Mesenchymal stem cell (in vitro differentiated cells and primary cell): ENCODE measurements around the gene EP400.
A peak's percentile ranks its signal among the peaks of the same experiment; 100 is the strongest.
"Not testable (repeated sequence)": the region's sequence is repeated elsewhere in the genome, so short reads cannot be mapped to it uniquely, and the experiment has no call there.

Source experiments
- DNase-seq: peaks from one replicate; pipeline ENCODE4 v3.0.0-alpha.2; 2013
- H2AFZ ChIP-seq: one replicate; pipeline ENCODE4 v1.6.1; 2013; ENCODE audit warnings: low read depth, mild to moderate bottlenecking, control low read depth, inconsistent platforms, low read length, moderate library complexity
- H2AK5ac ChIP-seq: 2 replicates; pipeline ENCODE4 v1.6.1; 2013; ENCODE audit warnings: low read length, moderate library complexity, mild to moderate bottlenecking, inconsistent platforms; ENCODE audit not compliant: severe bottlenecking
- H2BK120ac ChIP-seq: one replicate; pipeline ENCODE4 v1.6.1; 2013; ENCODE audit warnings: low read depth, mild to moderate bottlenecking, inconsistent platforms, low read length, moderate library complexity
- H2BK12ac ChIP-seq, 2 experiments: one replicate each; pipeline ENCODE4 v1.6.1; 2013; ENCODE audit warnings: inconsistent platforms in 2 of 2, low read length in 2 of 2, mild to moderate bottlenecking in 2 of 2, moderate library complexity in 2 of 2, control low read depth in 1 of 2
- H2BK15ac ChIP-seq: one replicate; pipeline ENCODE4 v1.6.1; 2013; ENCODE audit warnings: mild to moderate bottlenecking, low read depth, inconsistent platforms; ENCODE audit not compliant: poor library complexity, severe bottlenecking
- H2BK5ac ChIP-seq: 2 replicates; pipeline ENCODE4 v1.6.1; 2013; ENCODE audit warnings: low read depth, mild to moderate bottlenecking, low read length, control low read depth, inconsistent platforms; ENCODE audit not compliant: poor library complexity, severe bottlenecking
- H3K14ac ChIP-seq, 2 experiments: one replicate each; pipeline ENCODE4 v1.6.1; 2013; ENCODE audit warnings: inconsistent platforms in 2 of 2, low read length in 2 of 2, control low read depth in 1 of 2, mild to moderate bottlenecking in 1 of 2, moderate library complexity in 1 of 2
- H3K18ac ChIP-seq, 2 experiments: one replicate each; pipeline ENCODE4 v1.6.1; 2013; ENCODE audit warnings: inconsistent platforms in 2 of 2, low read length in 2 of 2, control low read depth in 1 of 2, low read depth in 1 of 2, mild to moderate bottlenecking in 1 of 2
- H3K23ac ChIP-seq, 2 experiments: one replicate each; pipeline ENCODE4 v1.6.1; 2013; ENCODE audit warnings: inconsistent platforms in 2 of 2, low read length in 2 of 2, mild to moderate bottlenecking in 2 of 2, moderate library complexity in 2 of 2, control low read depth in 1 of 2
- H3K27ac ChIP-seq: 2 replicates; pipeline ENCODE4 v1.5.1; 2013; ENCODE audit warnings: mild to moderate bottlenecking, moderate library complexity, low read length, control low read depth, inconsistent platforms; ENCODE audit not compliant: poor library complexity, severe bottlenecking
- H3K27me3 ChIP-seq, 2 experiments: 2 replicates each; pipeline versions ENCODE4 v1.6.1 to v1.7.0; 2013; ENCODE audit warnings: low read length in 2 of 2, mild to moderate bottlenecking in 2 of 2, moderate library complexity in 2 of 2, control low read depth in 1 of 2, inconsistent platforms in 1 of 2; ENCODE audit not compliant: control insufficient read depth in 1 of 2, insufficient read depth in 1 of 2
- H3K36me3 ChIP-seq, 2 experiments: 2 replicates each; pipeline versions ENCODE4 v1.6.1 to v1.7.0; 2013; ENCODE audit warnings: low read length in 2 of 2, control low read depth in 1 of 2, inconsistent platforms in 1 of 2, low read depth in 1 of 2, mild to moderate bottlenecking in 1 of 2; ENCODE audit not compliant: insufficient read depth in 2 of 2, control insufficient read depth in 1 of 2
- H3K4ac ChIP-seq, 2 experiments: one replicate each; pipeline ENCODE4 v1.6.1; 2013; ENCODE audit warnings: inconsistent platforms in 2 of 2, low read length in 2 of 2, mild to moderate bottlenecking in 2 of 2, moderate library complexity in 2 of 2, control low read depth in 1 of 2, low read depth in 1 of 2
- H3K4me1 ChIP-seq: 2 replicates; pipeline ENCODE4 v1.6.1; 2013; ENCODE audit warnings: low read depth, low read length, control low read depth; ENCODE audit not compliant: control insufficient read depth, insufficient read depth
- H3K4me2 ChIP-seq: 2 replicates; pipeline ENCODE4 v1.6.1; 2013; ENCODE audit warnings: low read length, mild to moderate bottlenecking, inconsistent platforms; ENCODE audit not compliant: poor library complexity, severe bottlenecking
- H3K4me3 ChIP-seq, 2 experiments: 2 replicates each; pipeline versions ENCODE4 v1.5.1 to v1.7.0; 2013; ENCODE audit warnings: low read length in 2 of 2, mild to moderate bottlenecking in 2 of 2, control low read depth in 1 of 2, low read depth in 1 of 2; ENCODE audit not compliant: insufficient read depth in 1 of 2
- H3K79me1 ChIP-seq: replicated peaks from 2 replicates; pipeline ENCODE4 v1.6.1; 2013; ENCODE audit warnings: mild to moderate bottlenecking, control low read depth, low read length, inconsistent platforms; ENCODE audit not compliant: poor library complexity, severe bottlenecking
- H3K9ac ChIP-seq: 2 replicates; pipeline ENCODE4 v1.7.0; 2013; ENCODE audit warnings: mild to moderate bottlenecking, low read length, moderate library complexity
- H3K9me3 ChIP-seq: 2 replicates; pipeline ENCODE4 v1.7.0; 2013; ENCODE audit warnings: mild to moderate bottlenecking, low read length; ENCODE audit not compliant: control insufficient read depth
- H4K8ac ChIP-seq: one replicate; pipeline ENCODE4 v1.6.1; 2013; ENCODE audit warnings: inconsistent platforms, mild to moderate bottlenecking, low read length, moderate library complexity
- H4K91ac ChIP-seq: one replicate; pipeline ENCODE4 v1.6.1; 2013; ENCODE audit warnings: mild to moderate bottlenecking, low read length, inconsistent platforms
- WGBS: methylation state at CpG from one replicate; pipeline ENCODE4 v1.1.7; 2013; ENCODE audit warnings: mixed read lengths; 5-methylcytosine and 5-hydroxymethylcytosine counted together

The EP400 gene

DNA sequence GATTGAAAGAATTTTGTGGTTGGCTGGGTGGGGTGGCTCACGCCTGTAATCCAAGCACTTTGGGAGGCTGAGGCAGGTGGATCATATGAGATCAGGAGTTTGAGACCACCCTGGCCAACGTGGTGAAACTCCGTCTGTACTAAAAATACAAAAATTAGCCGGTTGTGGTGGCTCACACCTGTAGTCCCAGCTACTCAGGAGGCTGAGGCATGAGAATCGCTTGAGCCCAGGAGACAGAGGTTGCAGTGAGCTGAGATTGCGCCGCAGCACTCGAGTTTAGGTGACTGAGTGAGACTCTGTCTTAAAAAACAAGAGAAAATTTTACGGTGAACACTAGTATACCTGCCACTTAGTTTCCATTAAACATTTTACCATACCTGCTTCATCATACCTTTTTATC is 4.1 kb downstream of the EP400 start:
- not testable (repeated sequence) for H2BK5ac ChIP-seq, H3K27ac ChIP-seq, H3K23ac ChIP-seq, H2AK5ac ChIP-seq, H3K4ac ChIP-seq, H4K91ac ChIP-seq, H3K9ac ChIP-seq, H2BK12ac ChIP-seq, H3K79me1 ChIP-seq, H2AFZ ChIP-seq, H3K27me3 ChIP-seq, H3K9me3 ChIP-seq, DNase-seq, H3K4me3 ChIP-seq, H2BK15ac ChIP-seq, H2BK120ac ChIP-seq, H3K18ac ChIP-seq, H3K36me3 ChIP-seq, H3K4me2 ChIP-seq, H3K14ac ChIP-seq, H4K8ac ChIP-seq
- over 99% methylated on average over 8 of the region's 9 CpGs for WGBS
- peaks cover 15% of the 10 kb centered on the region for H3K4me1 ChIP-seq

DNA sequence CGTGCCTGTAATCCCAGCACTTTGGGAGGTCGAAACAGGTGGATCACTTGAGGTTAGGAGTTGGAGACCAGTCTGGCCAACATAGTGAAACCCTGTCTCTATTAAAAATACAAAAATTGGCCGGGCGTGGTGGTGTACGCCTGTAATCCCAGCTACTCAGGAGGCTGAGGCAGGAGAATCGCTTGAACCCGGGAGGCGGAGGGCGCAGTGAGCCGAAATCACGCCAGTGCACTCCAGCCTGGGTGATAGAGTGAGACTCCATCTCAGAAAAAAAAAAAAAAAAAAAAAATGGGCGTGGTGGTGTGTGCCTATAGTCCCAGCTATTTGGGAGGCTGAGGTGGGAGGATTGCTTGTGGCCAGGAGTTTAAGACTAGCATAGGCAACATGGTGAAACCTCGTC is 4.7 kb downstream of the EP400 start:
- not testable (repeated sequence) for H4K8ac ChIP-seq, H3K4me3 ChIP-seq, H2BK5ac ChIP-seq, H2BK120ac ChIP-seq, H3K18ac ChIP-seq, H3K23ac ChIP-seq, H3K9me3 ChIP-seq, H2BK12ac ChIP-seq, H4K91ac ChIP-seq, H3K27me3 ChIP-seq, H3K4ac ChIP-seq, H3K27ac ChIP-seq, DNase-seq, H3K9ac ChIP-seq, H2AK5ac ChIP-seq, H2AFZ ChIP-seq, H2BK15ac ChIP-seq, H3K36me3 ChIP-seq, H3K79me1 ChIP-seq, H3K14ac ChIP-seq, H3K4me2 ChIP-seq
- 98% methylated on average over 13 of the region's 13 CpGs for WGBS
- peaks cover 18% of the 10 kb centered on the region for H3K4me1 ChIP-seq

DNA sequence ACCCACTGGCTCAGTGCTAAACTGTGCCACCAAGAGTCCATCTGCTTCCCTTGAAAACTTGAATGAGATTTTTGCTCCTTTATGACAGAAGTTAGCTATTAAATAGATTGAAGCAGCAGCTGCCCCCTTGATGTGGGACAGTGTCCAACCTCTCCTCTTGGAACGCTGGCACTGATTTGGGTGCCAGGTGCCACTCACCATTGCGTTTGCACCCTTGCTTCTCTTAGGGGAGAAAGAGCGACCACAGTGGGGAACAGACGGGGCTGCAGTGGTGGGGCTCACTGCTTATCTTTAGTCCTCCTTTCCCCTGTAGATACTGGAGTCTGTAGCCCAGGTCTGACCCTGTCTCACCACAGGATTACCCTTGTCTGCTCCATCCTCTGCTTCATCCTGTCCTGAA is 9.4 kb downstream of the EP400 start:
- H3K4me3 ChIP-seq: peak overlapping the region in 1 of 2 experiments; percentile 14
- no peaks in the 10 kb centered on the region for H3K9me3 ChIP-seq
- no peaks in the 10 kb centered on the region for H3K27me3 ChIP-seq
- peak overlapping the region; percentile 33 for H2BK5ac ChIP-seq
- H2BK12ac ChIP-seq: peak overlapping the region in 1 of 2 experiments; percentile 19
- H2BK15ac ChIP-seq: no peak overlapping the region
- no peak overlapping the region for H4K91ac ChIP-seq
- no peak overlapping the region for H2BK120ac ChIP-seq
- peak overlapping the region in 1 of 2 experiments; percentile 70 for H3K23ac ChIP-seq
- no peak overlapping the region for H3K4ac ChIP-seq
- H3K4me1 ChIP-seq: peaks cover 17% of the 10 kb centered on the region
- H3K9ac ChIP-seq: peak overlapping the region; percentile 27
- no peak overlapping the region for H3K4me2 ChIP-seq
- no peak for DNase-seq
- peaks cover 7% of the 10 kb centered on the region for H3K79me1 ChIP-seq
- H3K18ac ChIP-seq: no peak overlapping the region
- peak overlapping the region; percentile 42 for H4K8ac ChIP-seq
- no peak overlapping the region for H3K14ac ChIP-seq
- H3K27ac ChIP-seq: no peak overlapping the region
- H2AK5ac ChIP-seq: peak overlapping the region; percentile 26
- H3K36me3 ChIP-seq: peaks cover 21 to 25% of the 10 kb centered on the region in 2 experiments
- H2AFZ ChIP-seq: no peak overlapping the region
- WGBS: over 99% methylated on average over 4 of the region's 4 CpGs

DNA sequence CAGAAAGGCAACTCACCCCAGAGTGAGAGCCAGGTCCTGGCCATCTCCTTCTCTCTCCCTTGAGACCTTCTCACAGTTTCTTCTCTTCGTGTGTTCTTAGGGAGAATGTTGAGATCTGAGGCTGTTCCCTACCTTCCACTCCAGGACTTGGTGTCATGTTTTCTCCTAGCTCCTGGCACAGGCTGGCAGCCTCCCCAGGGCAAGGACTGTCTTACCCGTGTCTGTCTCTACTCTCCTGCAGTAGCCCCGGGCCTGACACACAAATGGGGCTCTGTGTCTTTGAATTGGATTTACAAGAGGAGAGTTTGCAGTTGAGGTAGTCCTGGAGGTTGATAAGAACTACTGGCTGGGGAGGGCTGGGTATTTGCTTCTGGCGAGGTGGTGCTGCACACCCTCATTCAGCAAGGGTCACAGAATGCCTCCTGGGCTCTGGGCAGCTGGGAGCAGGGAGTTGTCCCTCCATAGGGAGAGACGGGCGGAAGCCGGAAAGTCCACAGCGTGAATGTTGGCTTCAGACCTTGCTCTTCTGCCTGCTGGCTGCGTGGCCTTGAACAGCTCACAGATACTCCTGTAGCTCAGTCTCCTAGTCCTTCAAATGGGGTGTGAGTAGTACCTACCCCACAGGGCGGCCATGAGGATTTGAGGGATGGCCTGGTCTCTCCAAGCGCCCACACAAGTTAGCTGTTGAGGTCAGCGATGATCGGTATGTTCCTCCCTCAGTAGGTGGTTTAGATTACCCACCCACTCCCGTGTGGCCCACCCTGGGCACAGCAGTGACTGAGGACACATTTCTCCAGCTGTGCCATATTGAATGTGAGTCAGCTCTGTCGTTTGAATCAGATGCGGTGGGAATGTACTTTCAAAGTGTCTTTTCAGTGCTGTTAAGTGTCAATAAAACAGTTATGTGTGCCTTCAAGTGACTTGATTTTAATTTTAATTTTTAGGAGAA is 10.2 kb downstream of the EP400 start:
- Histone ChIP-seq H4K8ac (peak overlapping the region; percentile 42), H3K18ac (no peak overlapping the region), H3K9me3 (no peaks in the 10 kb centered on the region), H2AK5ac (no peak overlapping the region), H3K14ac (no peak overlapping the region), H3K9ac (peak overlapping the region; percentile 27), H3K4me3 (peak overlapping the region in 1 of 2 experiments; percentile 14), H2AFZ (no peak overlapping the region), H3K23ac (no peak overlapping the region), H3K4me2 (no peak overlapping the region), H3K27ac (no peak overlapping the region), H2BK15ac (no peak overlapping the region), H3K79me1 (peaks cover 7% of the 10 kb centered on the region), H3K27me3 (no peaks in the 10 kb centered on the region), H2BK5ac (no peak overlapping the region), H2BK120ac (no peak overlapping the region), H2BK12ac (no peak overlapping the region), H3K4ac (no peak overlapping the region), H3K4me1 (peaks cover 17% of the 10 kb centered on the region), H3K36me3 (peaks cover 21 to 25% of the 10 kb centered on the region in 2 experiments), H4K91ac (peak overlapping the region; percentile 58)
- WGBS: 92% methylated on average over 16 of the region's 16 CpGs
- DNase-seq: no peak
